NB4 (cell line): ENCODE data around the gene ADD1.

Experiments used
- CTCF ChIP-seq: IDR thresholded peaks from one replicate; pipeline ENCODE4 v1.5.1; 2012; ENCODE audit warnings: low read depth, low read length
- MAX ChIP-seq: IDR thresholded peaks from 2 replicates; pipeline ENCODE4 v1.6.1; 2011; ENCODE audit warnings: low read depth, low read length
- MYC ChIP-seq: IDR thresholded peaks from 2 replicates; pipeline ENCODE4 v1.6.1; 2011; ENCODE audit warnings: low read depth, low read length
- POLR2A ChIP-seq: IDR thresholded peaks from 2 replicates; pipeline ENCODE4 v1.6.1; 2011; ENCODE audit warnings: mild to moderate bottlenecking; ENCODE audit not compliant: insufficient read length; ENCODE audit errors: extremely low read depth

GRCh38 chr4:2879026-2879425 lies 35.4 kb downstream of the ADD1 start:
- TF ChIP-seq MAX (no peak), CTCF (no peak), POLR2A (no peak), MYC (no peak)
